OCI-LY1 (cell line): Measurements from ENCODE around the gene ZNF469.

Experiments
- EZH2 ChIP-seq: fragments of 200-600 bp; sonication (generic), shearing (Covaris generic); IDR thresholded peaks from 2 replicates; pipeline ENCODE4 v1.8.0; 2017; ENCODE audit warnings: borderline replicate concordance, mixed run types, mild to moderate bottlenecking, antibody characterized with exemption, low read length, moderate library complexity, mixed read lengths
- TF ChIP-seq, protein P1 (sequence below): fragments of 200-600 bp; sonication (generic), shearing (Covaris generic); IDR thresholded peaks from 2 replicates; pipeline ENCODE4 v1.5.1; 2017; ENCODE audit warnings: mild to moderate bottlenecking, antibody characterized with exemption, low read length, moderate library complexity, mixed read lengths

DNA sequence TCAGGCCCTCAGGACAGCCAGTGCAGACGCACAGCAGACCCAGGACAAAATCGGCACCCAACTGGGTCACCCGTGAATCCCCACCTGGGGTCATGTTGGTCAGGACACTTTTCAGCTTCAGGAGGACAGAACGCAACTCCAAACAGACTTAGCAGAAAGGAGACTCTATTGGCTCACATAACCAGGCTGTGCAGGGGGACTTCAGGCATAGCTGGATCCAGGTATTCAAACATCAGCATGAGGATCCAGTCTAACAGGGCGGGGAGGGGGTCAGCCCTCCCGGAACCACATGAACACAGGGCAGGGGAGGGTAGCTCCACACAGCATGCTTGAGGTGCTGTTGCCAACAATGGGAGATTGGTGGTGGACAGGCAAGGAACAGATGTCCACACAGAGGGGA lies 22.0 kb downstream of the ZNF469 start:
- TF ChIP-seq, protein P1, sequence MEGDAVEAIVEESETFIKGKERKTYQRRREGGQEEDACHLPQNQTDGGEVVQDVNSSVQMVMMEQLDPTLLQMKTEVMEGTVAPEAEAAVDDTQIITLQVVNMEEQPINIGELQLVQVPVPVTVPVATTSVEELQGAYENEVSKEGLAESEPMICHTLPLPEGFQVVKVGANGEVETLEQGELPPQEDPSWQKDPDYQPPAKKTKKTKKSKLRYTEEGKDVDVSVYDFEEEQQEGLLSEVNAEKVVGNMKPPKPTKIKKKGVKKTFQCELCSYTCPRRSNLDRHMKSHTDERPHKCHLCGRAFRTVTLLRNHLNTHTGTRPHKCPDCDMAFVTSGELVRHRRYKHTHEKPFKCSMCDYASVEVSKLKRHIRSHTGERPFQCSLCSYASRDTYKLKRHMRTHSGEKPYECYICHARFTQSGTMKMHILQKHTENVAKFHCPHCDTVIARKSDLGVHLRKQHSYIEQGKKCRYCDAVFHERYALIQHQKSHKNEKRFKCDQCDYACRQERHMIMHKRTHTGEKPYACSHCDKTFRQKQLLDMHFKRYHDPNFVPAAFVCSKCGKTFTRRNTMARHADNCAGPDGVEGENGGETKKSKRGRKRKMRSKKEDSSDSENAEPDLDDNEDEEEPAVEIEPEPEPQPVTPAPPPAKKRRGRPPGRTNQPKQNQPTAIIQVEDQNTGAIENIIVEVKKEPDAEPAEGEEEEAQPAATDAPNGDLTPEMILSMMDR: no peak
- no peak for TF ChIP-seq EZH2
